Measurements from ENCODE around the gene KCNK10.

Gene KCNK10

GRCh38 chr14:88323086-88323522 lies at the start of gene KCNK10:
Gene KCNK10 (minus strand): TSS chr14:88323269. CDS start chr14:88322798, 471 bp downstream.
- DNase-seq = no peak

DNA sequence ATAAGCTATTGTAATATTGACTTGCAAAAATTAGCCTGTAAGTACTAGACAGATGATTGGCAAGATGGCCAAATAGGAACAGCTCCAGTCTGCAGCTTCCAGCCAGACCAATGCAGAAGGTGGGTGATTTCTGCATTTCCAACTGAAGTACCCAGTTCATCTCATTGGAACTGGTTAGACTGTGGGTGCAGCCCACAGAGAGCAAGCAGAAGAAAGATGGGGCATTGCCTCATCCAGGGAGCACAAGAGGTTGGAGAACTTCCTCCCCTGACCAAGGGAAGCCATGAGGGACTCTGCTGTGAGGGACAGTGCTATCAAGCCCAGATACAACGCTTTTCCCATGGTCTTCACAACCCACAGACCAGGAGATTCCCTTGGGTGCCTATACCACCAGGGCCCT lies 46.4 kb upstream of the KCNK10 start:
- no peak for DNase-seq

DNA sequence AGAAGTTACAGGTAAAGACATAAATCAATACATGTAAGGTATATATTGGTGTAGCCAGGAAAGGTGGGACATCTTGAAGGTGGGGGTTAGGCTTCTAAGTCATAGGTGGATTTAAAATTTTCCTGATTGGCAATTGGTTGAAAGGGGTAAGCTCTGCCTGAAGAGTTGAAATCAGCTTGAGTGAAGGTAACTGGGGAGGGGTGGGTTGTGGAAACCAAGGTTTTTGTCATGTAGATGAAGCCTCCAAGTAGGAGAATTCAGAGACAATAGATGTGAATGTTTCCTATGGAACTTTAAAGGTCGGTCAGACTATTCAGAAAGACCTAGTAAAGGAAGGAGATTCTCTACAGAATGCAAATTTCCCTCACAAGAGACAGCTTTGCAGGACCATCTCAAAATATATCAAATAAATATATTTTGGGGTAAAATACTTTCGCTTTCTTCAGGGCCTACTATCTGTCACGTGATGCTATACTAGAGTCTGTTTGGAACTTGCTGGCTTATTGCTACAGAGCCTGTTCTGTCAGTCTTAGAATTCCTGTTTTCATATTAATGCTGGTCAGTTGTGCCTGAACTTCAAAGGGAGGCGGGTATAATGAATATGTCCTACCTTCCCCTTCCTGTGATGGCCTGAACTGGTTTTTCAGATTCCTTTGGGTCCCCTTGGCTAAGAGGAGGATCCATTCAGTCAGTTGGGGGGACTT lies 41.8 kb upstream of the KCNK10 start:
- DNase-seq = no peak

GRCh38 chr14:88363644-88364043 lies 40.6 kb upstream of the KCNK10 start:
- no peak for DNase-seq

GRCh38 chr14:88359500-88359899 lies 36.4 kb upstream of the KCNK10 start:
- no peak for DNase-seq

- no peak for DNase-seq
These were observed 31.3 kb upstream of the KCNK10 start for GRCh38 chr14:88354358-88354757.

- no peak for DNase-seq
These were observed 29.6 kb upstream of the KCNK10 start for GRCh38 chr14:88352698-88353097.

DNA sequence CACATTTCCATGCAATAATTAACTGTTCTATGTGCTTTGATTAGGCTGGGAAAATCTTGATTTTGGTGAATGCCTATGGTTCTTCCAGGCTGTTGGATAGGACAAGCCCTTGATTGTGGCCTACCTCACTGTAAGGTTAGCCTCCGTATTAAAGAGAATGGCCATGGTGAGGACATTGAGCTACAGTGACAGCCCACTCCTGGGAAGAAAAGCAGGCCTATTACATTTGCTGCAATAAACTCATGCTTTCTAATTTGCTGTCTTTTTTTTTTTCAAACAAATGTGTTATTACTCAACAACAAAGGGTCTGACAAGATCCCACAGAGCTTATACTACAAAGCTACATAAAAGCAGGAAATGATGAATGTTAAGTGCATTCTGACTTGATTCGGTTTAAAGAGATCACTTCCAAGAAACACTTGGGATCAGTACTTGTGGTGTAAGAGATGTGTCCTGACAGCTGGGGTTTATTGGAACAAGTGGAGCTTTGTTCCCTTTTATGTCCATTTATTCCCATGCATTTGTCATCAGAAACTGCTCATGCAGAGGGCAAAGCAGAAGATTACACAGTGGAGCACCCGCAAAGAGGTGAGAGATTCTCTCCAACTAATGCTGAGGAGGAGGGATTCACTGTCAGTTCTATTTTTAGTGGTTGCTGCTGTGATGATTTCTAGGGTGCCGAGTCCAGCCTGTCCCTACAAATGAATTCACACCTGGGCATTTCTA lies 29.1 kb upstream of the KCNK10 start:
- no peak for DNase-seq

DNA sequence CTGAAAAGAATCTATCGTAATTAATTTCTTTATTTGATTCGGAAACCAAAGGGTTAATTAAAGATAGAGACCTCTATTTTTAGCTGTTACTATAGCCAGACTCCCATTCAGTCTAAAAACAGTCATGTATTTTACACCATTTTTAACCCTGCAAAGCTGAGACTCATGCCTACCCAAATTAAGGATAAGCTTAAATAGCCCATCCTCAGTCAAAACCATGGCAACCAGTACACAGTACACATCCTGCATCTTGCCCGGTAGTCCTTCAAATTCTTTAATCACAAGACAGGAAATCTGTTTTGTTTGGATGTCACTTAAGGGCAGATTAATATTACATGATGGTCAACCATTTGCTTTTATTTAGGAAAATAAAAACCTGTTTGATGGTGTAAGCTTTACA lies 25.5 kb upstream of the KCNK10 start:
- no peak for DNase-seq

GRCh38 chr14:88346048-88346639 lies 23.1 kb upstream of the KCNK10 start:
- DNase-seq = no peak

DNA sequence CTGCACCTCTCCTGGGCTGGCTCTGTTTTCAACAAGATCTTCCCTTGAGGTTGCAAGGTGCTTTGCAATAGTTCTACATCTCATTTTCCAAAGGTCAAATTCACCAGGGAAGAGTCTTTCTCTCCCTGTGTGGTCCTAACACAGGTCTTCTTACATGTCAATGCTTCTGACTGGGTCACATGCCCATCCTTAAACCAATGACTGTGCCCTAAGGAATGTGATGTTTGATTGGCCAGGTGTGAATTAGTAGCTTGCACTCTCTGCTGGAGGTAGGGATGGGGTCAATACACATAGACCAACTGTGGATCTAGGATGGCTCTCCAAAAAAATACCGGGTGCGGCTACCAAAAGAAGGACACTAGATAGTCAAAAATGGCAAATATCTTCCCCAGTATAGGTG lies 19.9 kb upstream of the KCNK10 start:
- no peak for DNase-seq

DNA sequence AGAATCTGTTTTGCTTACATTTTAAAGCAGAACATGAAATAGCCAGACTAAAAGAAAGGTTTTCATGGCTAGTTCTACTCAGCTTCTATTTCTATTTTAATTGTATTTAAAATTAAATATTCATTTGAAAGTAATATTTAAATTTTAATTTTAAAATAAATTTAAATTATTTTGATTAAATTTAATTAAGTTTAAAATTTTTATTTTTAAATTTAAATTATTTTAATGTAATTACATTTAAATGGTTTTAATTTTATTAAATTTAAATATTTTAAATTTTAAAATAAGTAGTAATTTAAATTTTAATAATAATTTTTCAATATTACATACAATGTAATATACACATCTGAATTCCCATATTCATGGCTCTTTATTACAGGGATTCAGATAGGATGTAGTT lies 17.3 kb upstream of the KCNK10 start:
- DNase-seq = no peak

GRCh38 chr14:88333036-88333435 lies 10.0 kb upstream of the KCNK10 start:
- no peak for DNase-seq

DNA sequence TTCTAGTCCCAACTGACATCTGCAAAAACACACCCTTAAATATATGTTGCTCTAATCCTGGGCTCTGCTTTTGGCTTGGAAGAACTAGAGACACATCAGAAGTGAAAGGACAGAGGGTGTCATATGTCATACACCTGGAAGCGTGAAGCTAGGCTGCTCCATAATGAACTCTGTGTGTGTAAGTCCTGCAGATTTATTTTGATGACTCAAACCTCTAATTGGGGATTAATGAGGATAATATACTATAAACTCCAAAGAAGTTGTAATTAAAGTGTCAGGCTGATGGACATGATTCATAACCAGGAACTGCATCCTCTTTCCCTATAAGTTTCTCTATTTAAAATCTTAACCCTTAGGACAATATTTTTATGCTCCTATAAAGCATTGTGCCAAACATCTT lies 4.4 kb upstream of the KCNK10 start:
- no peak for DNase-seq

- no peak for DNase-seq
These were observed 3.5 kb upstream of the KCNK10 start for GRCh38 chr14:88326352-88327103.

GRCh38 chr14:88325883-88326282 lies 2.8 kb upstream of the KCNK10 start:
- no peak for DNase-seq

DNA sequence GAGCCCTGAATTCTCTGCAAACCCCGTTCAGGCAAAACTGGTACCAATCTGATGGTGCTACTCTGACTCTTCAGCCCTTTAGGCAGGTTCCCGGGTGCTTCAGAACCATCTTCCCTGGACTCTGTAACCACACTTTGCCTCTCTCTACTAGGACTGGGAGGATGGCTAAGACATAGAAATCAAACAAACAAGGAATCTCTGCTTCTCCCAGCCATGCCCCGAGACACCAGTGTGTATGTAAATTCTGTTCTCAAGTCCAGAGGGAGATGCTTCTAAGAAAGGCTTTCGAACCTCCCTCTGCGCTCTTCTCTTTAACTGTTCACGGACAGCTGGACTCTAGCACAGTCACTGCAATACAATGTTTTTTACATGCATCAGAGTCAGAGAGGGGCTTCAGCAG lies 1.9 kb upstream of the KCNK10 start:
- no peak for DNase-seq

DNA sequence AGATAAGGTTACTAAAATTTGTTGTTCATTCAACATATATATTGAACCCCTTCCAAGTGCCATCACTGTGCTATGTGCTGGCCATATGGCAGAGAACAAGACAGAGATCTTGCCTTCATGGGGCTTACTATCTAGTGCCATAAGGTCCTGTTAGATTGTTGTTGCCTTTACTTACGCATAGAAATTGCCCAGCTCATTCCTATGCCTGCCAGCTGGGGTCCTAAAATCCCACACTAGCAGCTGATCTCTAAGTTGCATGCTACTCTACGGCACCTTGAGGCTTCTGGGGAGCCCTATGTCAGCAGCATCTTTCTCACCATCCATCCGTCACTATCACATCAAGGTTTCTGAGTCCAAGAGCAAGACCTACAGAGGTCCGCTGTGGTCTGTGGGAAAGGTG lies 1.4 kb upstream of the KCNK10 start:
- no peak for DNase-seq

DNA sequence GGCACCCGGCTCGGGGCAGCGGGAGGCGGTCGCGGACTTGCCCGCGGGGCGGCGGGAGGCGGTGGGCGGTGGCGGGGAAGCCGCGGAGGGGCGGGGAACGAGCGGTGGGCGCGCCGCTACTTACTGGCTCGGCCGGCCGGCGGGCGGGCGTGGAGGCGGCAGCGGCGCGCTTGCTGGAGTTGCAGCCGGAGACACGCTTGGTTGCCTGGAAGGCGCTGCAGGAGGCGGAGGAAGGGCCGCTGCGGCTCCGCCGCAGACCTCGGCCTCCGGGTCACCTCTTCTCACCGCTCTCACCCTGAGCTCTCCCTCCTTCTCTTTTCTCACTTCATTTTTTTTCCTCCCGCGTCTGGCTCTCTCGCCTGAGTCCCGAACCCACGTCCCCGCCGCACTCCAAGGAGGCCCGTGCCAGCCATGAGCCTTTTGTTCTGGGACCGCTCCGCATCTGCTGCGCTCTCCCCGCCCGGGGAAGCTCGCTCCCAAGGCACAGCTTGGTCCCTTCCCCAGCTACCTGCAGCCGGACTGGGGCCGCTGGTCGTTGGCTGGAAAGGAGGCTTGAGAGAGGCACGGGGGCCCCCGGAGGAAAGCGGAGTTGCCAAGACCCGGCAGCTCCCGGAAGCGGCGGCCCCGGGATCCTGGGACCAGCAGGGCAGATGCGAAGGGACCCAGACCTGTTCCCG lies 592 bp upstream of the KCNK10 start:
- DNase-seq = no peak

GRCh38 chr14:88322504-88323085 lies 474 bp downstream of the KCNK10 start:
- DNase-seq = no peak

- DNase-seq = no peak
These were observed 1.2 kb downstream of the KCNK10 start for GRCh38 chr14:88321692-88322503.

- no peak for DNase-seq
These were observed 4.7 kb downstream of the KCNK10 start for GRCh38 chr14:88318406-88318805.
